IMR-90 (cell line): ENCODE results near the gene MMP27. TPM values are rescaled to one million over a fixed set of nuclear protein-coding genes. Genes with fewer than 3 reads are reported as not detected.

Experiments
- ATAC-seq: fragments of 200-7000 bp; cut with Tn5 transposase; 2 replicates; pipeline ENCODE4 v1.9.1; 2020; ENCODE audit warnings: low read depth, mild to moderate bottlenecking, moderate library complexity
- BruUV-seq: library from RNA; stranded (reverse); fragments of 400-500 nt; replicated peaks from 2 replicates; lab custom pipeline; 2021; lab: Mats Ljungman, UMichigan
- CTCF ChIA-PET: fragments of 300-600 bp; formaldehyde crosslinking; extraction: SDS; loops from one replicate; lab custom pipeline; 2021; ENCODE audit warnings: antibody characterized with exemption; lab: Yijun Ruan, JAX
- POLR2A ChIA-PET: fragments of 300-600 bp; sonication (Branson Sonifier 250); formaldehyde crosslinking; loops from one replicate; lab custom pipeline; 2022; ENCODE audit warnings: antibody characterized with exemption; ENCODE audit not compliant: unreplicated experiment; lab: Charles Lee
- DNase-seq: peaks from one replicate; pipeline ENCODE4 v3.0.0; 2013
- H2AFZ ChIP-seq: replicated peaks from 2 replicates; pipeline ENCODE3; 2013; ENCODE audit warnings: low read length, mild to moderate bottlenecking; ENCODE audit not compliant: poor library complexity
- H2AK5ac ChIP-seq: 2 replicates; pipeline ENCODE4 v1.6.1; 2013; ENCODE audit warnings: low read depth, low read length, inconsistent platforms
- H2AK9ac ChIP-seq: replicated peaks from 2 replicates; pipeline ENCODE3; 2013; ENCODE audit warnings: mild to moderate bottlenecking, low read depth, low read length, moderate library complexity; ENCODE audit not compliant: poor library complexity
- H2BK120ac ChIP-seq: 2 replicates; pipeline ENCODE4 v1.6.1; 2013; ENCODE audit warnings: low read depth, low read length, inconsistent platforms
- H2BK15ac ChIP-seq: 3 replicates; pipeline ENCODE4 v1.6.1; 2013; ENCODE audit warnings: low read depth, low read length, inconsistent platforms
- H2BK20ac ChIP-seq: 2 replicates; pipeline ENCODE4 v1.6.1; 2013; ENCODE audit warnings: low read depth, mild to moderate bottlenecking, inconsistent platforms, low read length, moderate library complexity
- H2BK5ac ChIP-seq: 2 replicates; pipeline ENCODE4 v1.6.1; 2013; ENCODE audit warnings: mild to moderate bottlenecking, low read depth, low read length, inconsistent platforms; ENCODE audit not compliant: poor library complexity, severe bottlenecking
- H3K14ac ChIP-seq: replicated peaks from 2 replicates; pipeline ENCODE4 v1.6.1; 2013; ENCODE audit warnings: low read depth, low read length, inconsistent platforms
- H3K18ac ChIP-seq: 2 replicates; pipeline ENCODE4 v1.6.1; 2013; ENCODE audit warnings: low read depth, low read length, control low read depth
- H3K23ac ChIP-seq: 2 replicates; pipeline ENCODE4 v1.6.1; 2013; ENCODE audit warnings: low read depth, low read length, inconsistent platforms
- H3K27ac ChIP-seq: 2 replicates; pipeline ENCODE4 v1.5.1; 2013; ENCODE audit warnings: mild to moderate bottlenecking, control low read depth, low read length; ENCODE audit not compliant: insufficient read depth
- H3K27me3 ChIP-seq: 2 replicates; pipeline ENCODE4 v1.6.1; 2013; ENCODE audit warnings: low read length; ENCODE audit not compliant: control insufficient read depth, insufficient read depth
- H3K36me3 ChIP-seq: 2 replicates; pipeline ENCODE4 v1.6.1; 2013; ENCODE audit warnings: low read length, mixed read lengths; ENCODE audit not compliant: control insufficient read depth, insufficient read depth
- H3K4ac ChIP-seq: 2 replicates; pipeline ENCODE4 v1.6.1; 2013; ENCODE audit warnings: low read depth, low read length, inconsistent platforms
- H3K4me1 ChIP-seq: 2 replicates; pipeline ENCODE4 v1.6.1; 2013; ENCODE audit warnings: low read length, mixed read lengths; ENCODE audit not compliant: control insufficient read depth, insufficient read depth
- H3K4me2 ChIP-seq: 2 replicates; pipeline ENCODE4 v1.6.1; 2013; ENCODE audit warnings: low read depth, mild to moderate bottlenecking, control low read depth, low read length, moderate library complexity
- H3K4me3 ChIP-seq: 2 replicates; pipeline ENCODE4 v1.5.1; 2013; ENCODE audit warnings: low read depth, mild to moderate bottlenecking, control low read depth, low read length, moderate library complexity; ENCODE audit not compliant: insufficient read depth
- H3K56ac ChIP-seq: 2 replicates; pipeline ENCODE4 v1.6.1; 2013; ENCODE audit warnings: low read length, inconsistent platforms; ENCODE audit not compliant: insufficient read depth; ENCODE audit errors: extremely low read depth
- H3K79me1 ChIP-seq, 2 experiments: 2 replicates each; pipeline ENCODE4 v1.6.1; 2013; ENCODE audit warnings: low read length in 2 of 2, inconsistent platforms in 1 of 2, low read depth in 1 of 2
- H3K9ac ChIP-seq: 2 replicates; pipeline ENCODE4 v1.6.1; 2013; ENCODE audit warnings: low read depth, low read length, control low read depth
- H3K9me1 ChIP-seq: 2 replicates; pipeline ENCODE4 v1.6.1; 2013; ENCODE audit warnings: low read length, inconsistent platforms; ENCODE audit not compliant: insufficient read depth
- H3K9me3 ChIP-seq: 2 replicates; pipeline ENCODE4 v1.6.1; 2013; ENCODE audit warnings: low read length; ENCODE audit not compliant: control insufficient read depth, insufficient read depth
- H4K20me1 ChIP-seq: 2 replicates; pipeline ENCODE4 v1.6.1; 2013; ENCODE audit warnings: low read length, inconsistent platforms; ENCODE audit not compliant: insufficient read depth
- H4K5ac ChIP-seq: 2 replicates; pipeline ENCODE4 v1.6.1; 2013; ENCODE audit warnings: mild to moderate bottlenecking, low read depth, low read length, control low read depth
- H4K8ac ChIP-seq, 2 experiments: 2 replicates each; pipeline ENCODE4 v1.6.1; 2013; ENCODE audit warnings: low read depth in 2 of 2, low read length in 2 of 2, control low read depth in 1 of 2, inconsistent platforms in 1 of 2
- H4K91ac ChIP-seq: 2 replicates; pipeline ENCODE4 v1.6.1; 2013; ENCODE audit warnings: low read depth, low read length, inconsistent platforms; ENCODE audit not compliant: insufficient read depth
- BHLHE40 ChIP-seq: fragments of 150-350 bp; IDR thresholded peaks from 2 replicates; pipeline ENCODE4 v1.6.1; 2016; ENCODE audit warnings: mild to moderate bottlenecking, low read depth, low read length
- CEBPB ChIP-seq: IDR thresholded peaks from 2 replicates; pipeline ENCODE4 v1.6.1; 2012; ENCODE audit warnings: low read depth, low read length, improper control_type of control experiment
- CHD1 ChIP-seq: IDR thresholded peaks from 2 replicates; pipeline ENCODE4 v1.6.1; 2012; ENCODE audit warnings: low read depth, low read length, improper control_type of control experiment
- ELK1 ChIP-seq: fragments of 150-350 bp; IDR thresholded peaks from 2 replicates; pipeline ENCODE4 v1.6.1; 2016; ENCODE audit warnings: low read depth, mild to moderate bottlenecking, low read length, moderate library complexity, borderline replicate concordance
- FOS ChIP-seq: fragments of 150-350 bp; IDR thresholded peaks from 2 replicates; pipeline ENCODE4 v1.6.1; 2016; ENCODE audit warnings: low read depth, low read length
- MAZ ChIP-seq: IDR thresholded peaks from 2 replicates; pipeline ENCODE4 v1.6.1; 2012; ENCODE audit warnings: low read depth, mild to moderate bottlenecking, low read length, improper control_type of control experiment, moderate library complexity, borderline replicate concordance
- MXI1 ChIP-seq: IDR thresholded peaks from 2 replicates; pipeline ENCODE4 v1.6.1; 2012; ENCODE audit warnings: low read depth, mild to moderate bottlenecking, low read length, moderate library complexity, borderline replicate concordance
- NFE2L2 ChIP-seq: fragments of 150-350 bp; IDR thresholded peaks from 2 replicates; pipeline ENCODE4 v1.6.1; 2016; ENCODE audit warnings: low read depth, mild to moderate bottlenecking, low read length
- RFX5 ChIP-seq: IDR thresholded peaks from 2 replicates; pipeline ENCODE4 v1.8.0; 2012; ENCODE audit warnings: low read depth, mild to moderate bottlenecking, low read length, moderate library complexity
- SMC3 ChIP-seq: fragments of 150-350 bp; IDR thresholded peaks from 2 replicates; pipeline ENCODE4 v1.6.1; 2016; ENCODE audit warnings: low read depth, mild to moderate bottlenecking, antibody characterized with exemption, low read length, moderate library complexity
- WGBS, 2 experiments: methylation state at CpG; one replicate each; pipeline versions ENCODE4 v1.1.5 to v1.1.7; 2013; ENCODE audit warnings: missing lambda C conversion rate in 2 of 2; ENCODE audit not compliant: insufficient read length in 1 of 2; ENCODE audit errors: extremely low coverage in 2 of 2; 5-methylcytosine and 5-hydroxymethylcytosine counted together
- dilution Hi-C: fragments of 300-500 bp; cut with HindIII; formaldehyde crosslinking; loops from one replicate; pipeline ENCODE4 v1.14.3; 2018; ENCODE audit warnings: low sequenced_read_pairs; ENCODE audit not compliant: unreplicated experiment
- in situ Hi-C: fragments of 300-500 bp; cut with MboI; formaldehyde crosslinking; loops from 3 replicates; pipeline ENCODE4 v1.14.3; 2019; ENCODE audit warnings: low sequenced_read_pairs, inconsistent platforms, mixed read lengths
- intact Hi-C: fragments of 100-400 bp; cut with micrococcal nuclease; formaldehyde crosslinking; loops from 2 replicates; pipeline ENCODE4 v1.10.0; 2022
- polyA plus RNA-seq, 3 experiments: library from polyadenylated mRNA; depleted of rRNA; stranded (reverse); fragments of >200 nt; gene quantifications; 2 replicates each; pipeline ENCODE4 v1.2.3, GENCODE V29; 2012; ENCODE audit warnings: low replicate concordance in 1 of 3
- total RNA-seq: library from RNA; depleted of rRNA; stranded (reverse); fragments of >200 nt; gene quantifications from 2 replicates; pipeline ENCODE4 v1.2.3, GENCODE V29; 2012
- TF ChIP-seq, protein P1 (sequence below): fragments of 150-350 bp; IDR thresholded peaks from 2 replicates; pipeline ENCODE4 v1.6.1; 2017; ENCODE audit warnings: mild to moderate bottlenecking, antibody characterized with exemption, low read length, low read depth
- TF ChIP-seq, protein P2 (sequence below): conservative IDR thresholded peaks from 2 replicates; pipeline ENCODE4 v1.5.1; 2012; ENCODE audit warnings: mild to moderate bottlenecking, low read depth, low read length, improper control_type of control experiment

MMP27 gene
- total and polyA plus RNA-seq, 2 of the 4 experiments (the other 2 are of a cell fraction): not detected

GRCh38 chr11:102729849-102730815 is 24.6 kb upstream of the MMP27 start:
- intact Hi-C loops (no loop called here), dilution Hi-C loops (no loop called here), in situ Hi-C loops (no loop called here)
- no peak overlapping the region for H4K5ac ChIP-seq
- H3K4ac ChIP-seq: peak overlapping the region; percentile 90
- no peak overlapping the region for H3K56ac ChIP-seq
- DNase-seq (peak; percentile 57), ATAC-seq (peak; percentile 35; the same call in 1 of the 2 replicates)
- ChIA-PET CTCF (no interaction called here), POLR2A (no interaction called here)
- peak overlapping the region; percentile 98; the same call in 1 of the 3 replicates for H2BK15ac ChIP-seq
- H4K20me1 ChIP-seq: no peaks in the 10 kb centered on the region
- peak overlapping the region; percentile 76; the same call in 1 of the 2 replicates for H3K18ac ChIP-seq
- peak overlapping the region; percentile 11; the same call in 1 of the 2 replicates for H3K4me2 ChIP-seq
- H2AFZ ChIP-seq: peak overlapping the region; percentile 54
- WGBS, 2 experiments: 64% methylated on average over 3 of the region's 9 CpGs; no CpG with 5 or more reads in 1 of the 2 experiments
- H2BK20ac ChIP-seq: peak overlapping the region; percentile 85
- H3K9me3 ChIP-seq: no peaks in the 10 kb centered on the region
- BruUV-seq: no TSS peak
- H3K36me3 ChIP-seq: no peaks in the 10 kb centered on the region
- H3K4me3 ChIP-seq: no peak overlapping the region
- peaks cover 11% of the 10 kb centered on the region for H3K27me3 ChIP-seq
- H3K9ac ChIP-seq: no peak overlapping the region
- peak overlapping the region; percentile 87 for H2BK120ac ChIP-seq
- peak overlapping the region; percentile 74 for H2BK5ac ChIP-seq
- H3K4me1 ChIP-seq: peaks cover 14% of the 10 kb centered on the region
- H3K14ac ChIP-seq: peak overlapping the region; percentile 87
- peak overlapping the region; percentile 68; the same call in 1 of the 2 replicates for H3K23ac ChIP-seq
- H3K79me1 ChIP-seq: no peaks in the 10 kb centered on the region
- H4K91ac ChIP-seq: peak overlapping the region; percentile 25
- no peak overlapping the region for H2AK9ac ChIP-seq
- H3K27ac ChIP-seq: peak overlapping the region; percentile 64; the same call in 1 of the 2 replicates
- H2AK5ac ChIP-seq: peak overlapping the region; percentile 100
- peaks cover 7% of the 10 kb centered on the region for H3K9me1 ChIP-seq
- H4K8ac ChIP-seq: peak overlapping the region in 1 of 2 experiments; percentile 69; a peak in 3 of 4 replicates
- TF ChIP-seq, protein P1, sequence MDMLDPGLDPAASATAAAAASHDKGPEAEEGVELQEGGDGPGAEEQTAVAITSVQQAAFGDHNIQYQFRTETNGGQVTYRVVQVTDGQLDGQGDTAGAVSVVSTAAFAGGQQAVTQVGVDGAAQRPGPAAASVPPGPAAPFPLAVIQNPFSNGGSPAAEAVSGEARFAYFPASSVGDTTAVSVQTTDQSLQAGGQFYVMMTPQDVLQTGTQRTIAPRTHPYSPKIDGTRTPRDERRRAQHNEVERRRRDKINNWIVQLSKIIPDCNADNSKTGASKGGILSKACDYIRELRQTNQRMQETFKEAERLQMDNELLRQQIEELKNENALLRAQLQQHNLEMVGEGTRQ: no peak
- TF ChIP-seq, protein P2, sequence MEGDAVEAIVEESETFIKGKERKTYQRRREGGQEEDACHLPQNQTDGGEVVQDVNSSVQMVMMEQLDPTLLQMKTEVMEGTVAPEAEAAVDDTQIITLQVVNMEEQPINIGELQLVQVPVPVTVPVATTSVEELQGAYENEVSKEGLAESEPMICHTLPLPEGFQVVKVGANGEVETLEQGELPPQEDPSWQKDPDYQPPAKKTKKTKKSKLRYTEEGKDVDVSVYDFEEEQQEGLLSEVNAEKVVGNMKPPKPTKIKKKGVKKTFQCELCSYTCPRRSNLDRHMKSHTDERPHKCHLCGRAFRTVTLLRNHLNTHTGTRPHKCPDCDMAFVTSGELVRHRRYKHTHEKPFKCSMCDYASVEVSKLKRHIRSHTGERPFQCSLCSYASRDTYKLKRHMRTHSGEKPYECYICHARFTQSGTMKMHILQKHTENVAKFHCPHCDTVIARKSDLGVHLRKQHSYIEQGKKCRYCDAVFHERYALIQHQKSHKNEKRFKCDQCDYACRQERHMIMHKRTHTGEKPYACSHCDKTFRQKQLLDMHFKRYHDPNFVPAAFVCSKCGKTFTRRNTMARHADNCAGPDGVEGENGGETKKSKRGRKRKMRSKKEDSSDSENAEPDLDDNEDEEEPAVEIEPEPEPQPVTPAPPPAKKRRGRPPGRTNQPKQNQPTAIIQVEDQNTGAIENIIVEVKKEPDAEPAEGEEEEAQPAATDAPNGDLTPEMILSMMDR: no peak
- no peak for TF ChIP-seq BHLHE40
- no peak for TF ChIP-seq CEBPB
- no peak for TF ChIP-seq NFE2L2
- no peak for TF ChIP-seq ELK1
- no peak for TF ChIP-seq FOS
- no peak for TF ChIP-seq RFX5
- no peak for TF ChIP-seq MAZ
- TF ChIP-seq MXI1: no peak
- TF ChIP-seq CHD1: no peak
- TF ChIP-seq SMC3: no peak
